Thymus (tissue), 11 donors: ENCODE measurements around the gene PTGDS. TPM values are rescaled to one million over a fixed set of nuclear protein-coding genes. Genes with fewer than 3 reads are reported as not detected.

Experiments used
- DNase-seq, 9 donors: peaks; one replicate each; pipeline ENCODE4 v3.0.0-alpha.2; 2013; ENCODE audit warnings: low spot score in 9 of 9, low read depth in 6 of 9, missing footprints in 1 of 9
- H3K27ac ChIP-seq, 2 donors: one replicate each; pipeline ENCODE4 v1.5.1; 2013; ENCODE audit warnings: control low read depth in 1 of 2, low read depth in 1 of 2, low read length in 1 of 2, mild to moderate bottlenecking in 1 of 2, moderate library complexity in 1 of 2
- H3K27me3 ChIP-seq, 2 donors: one replicate each; pipeline ENCODE4 v1.5.1; 2013; ENCODE audit warnings: low read length in 1 of 2; ENCODE audit not compliant: control insufficient read depth in 2 of 2, insufficient read depth in 1 of 2
- H3K36me3 ChIP-seq, 2 donors: one replicate each; pipeline ENCODE4 v1.5.1; 2013; ENCODE audit warnings: low read length in 1 of 2, mild to moderate bottlenecking in 1 of 2, moderate library complexity in 1 of 2; ENCODE audit not compliant: control insufficient read depth in 2 of 2, insufficient read depth in 2 of 2
- H3K4me1 ChIP-seq, 2 donors: one replicate each; pipeline ENCODE4 v1.5.1; 2013; ENCODE audit warnings: low read length in 2 of 2; ENCODE audit not compliant: control insufficient read depth in 2 of 2, insufficient read depth in 2 of 2
- H3K4me3 ChIP-seq, 2 donors: one replicate each; pipeline ENCODE4 v1.5.1; 2013; ENCODE audit warnings: low read length in 2 of 2, control low read depth in 1 of 2, mild to moderate bottlenecking in 1 of 2
- H3K9me3 ChIP-seq, 2 donors: one replicate each; pipeline ENCODE4 v1.5.1; 2013; ENCODE audit warnings: low read length in 1 of 2, mild to moderate bottlenecking in 1 of 2; ENCODE audit not compliant: control insufficient read depth in 2 of 2, insufficient read depth in 1 of 2
- WGBS: extraction: QIAGEN DNeasy Blood & Tissue Kit; methylation state at CpG from one replicate; pipeline ENCODE4 v1.1.7; 2013; 5-methylcytosine and 5-hydroxymethylcytosine counted together
- polyA plus RNA-seq: library from polyadenylated mRNA; stranded (reverse); fragments of 200-250 nt; gene quantifications from one replicate; pipeline ENCODE4 v1.2.3, GENCODE V29; 2013
- total RNA-seq: library from RNA; stranded (reverse); fragments of 120-200 nt; gene quantifications from one replicate; pipeline ENCODE4 v1.2.4, GENCODE V29; 2013
- donor health status: healthy.

The PTGDS gene
- total and polyA plus RNA-seq, 2 donors: 5.0 to 137 TPM

GRCh38 chr9:136988872-136989271, 11.6 kb downstream of the PTGDS start:
- 97% methylated on average over 4 of the region's 4 CpGs for WGBS
- no peak overlapping the region for H3K4me3 ChIP-seq
- H3K9me3 ChIP-seq: peaks cover 2 to 9% of the 10 kb centered on the region in 2 donors
- peaks cover 5% of the 10 kb centered on the region in 2 donors for H3K36me3 ChIP-seq
- no peak overlapping the region for H3K27ac ChIP-seq
- H3K27me3 ChIP-seq: peaks cover 42 to 77% of the 10 kb centered on the region in 2 donors
- H3K4me1 ChIP-seq: peaks cover 11 to 20% of the 10 kb centered on the region in 2 donors
- DNase-seq: no peak

- H3K27ac ChIP-seq: no peak overlapping the region
- H3K4me1 ChIP-seq: peaks cover 9 to 25% of the 10 kb centered on the region in 2 donors
- peaks cover 2 to 9% of the 10 kb centered on the region in 2 donors for H3K9me3 ChIP-seq
These were observed 13.1 kb downstream of the PTGDS start for GRCh38 chr9:136990242-136990911.

GRCh38 chr9:136991993-136992818, 14.9 kb downstream of the PTGDS start, which contains the start of gene PAXX:
Gene PAXX, plus strand, starts transcription at chr9:136992422. Its CDS starts 22 bp downstream, at chr9:136992444.
- 1% methylated on average over 92 of the region's 92 CpGs for WGBS
- Histone ChIP-seq H3K36me3 (peaks cover 8 to 16% of the 10 kb centered on the region in 2 donors), H3K4me3 (peak within 1 kb of the TSS; percentile 84 to 92), H3K9me3 (peaks cover 2 to 19% of the 10 kb centered on the region in 2 donors), H3K27ac (peak within 1 kb of the TSS; percentile 68 to 89), H3K4me1 (peaks cover 20 to 43% of the 10 kb centered on the region in 2 donors), H3K27me3 (peaks cover 19 to 75% of the 10 kb centered on the region in 2 donors)
- DNase-seq: peak; percentile 45 to 93 (median 81)

More at GRCh38 chr9:136990242-136990911, 13.1 kb downstream of the PTGDS start:
- no peak for DNase-seq
- H3K36me3 ChIP-seq: peaks cover 8 to 16% of the 10 kb centered on the region in 2 donors
- H3K27me3 ChIP-seq: peaks cover 27 to 75% of the 10 kb centered on the region in 2 donors
- H3K4me3 ChIP-seq: no peak overlapping the region
- 94% methylated on average over 10 of the region's 10 CpGs for whole genome bisulfite sequencing

GRCh38 chr9:136992819-136993369, 15.6 kb downstream of the PTGDS start:
- Histone ChIP-seq H3K36me3 (peaks cover 8 to 16% of the 10 kb centered on the region in 2 donors), H3K27me3 (peaks cover 22 to 75% of the 10 kb centered on the region in 2 donors), H3K4me1 (peaks cover 25 to 50% of the 10 kb centered on the region in 2 donors), H3K27ac (peak overlapping the region; percentile 68 to 89), H3K4me3 (peak overlapping the region; percentile 84 to 92), H3K9me3 (peaks cover 2 to 24% of the 10 kb centered on the region in 2 donors)
- DNase-seq: no peak
- 54% methylated on average over 18 of the region's 18 CpGs for WGBS

- 89% methylated on average over 54 of the region's 54 CpGs for WGBS
- Histone ChIP-seq H3K4me1 (peaks cover 25 to 57% of the 10 kb centered on the region in 2 donors), H3K9me3 (peaks cover 2 to 27% of the 10 kb centered on the region in 2 donors), H3K36me3 (peaks cover 8 to 16% of the 10 kb centered on the region in 2 donors), H3K27ac (no peak overlapping the region), H3K27me3 (peaks cover 24 to 74% of the 10 kb centered on the region in 2 donors), H3K4me3 (peak overlapping the region in 1 of 2 donors; percentile 92)
- DNase-seq: no peak
These were observed 17.0 kb downstream of the PTGDS start for GRCh38 chr9:136994180-136994887.

- H3K4me1 ChIP-seq: peaks cover 25 to 58% of the 10 kb centered on the region in 2 donors
- peaks cover 24 to 71% of the 10 kb centered on the region in 2 donors for H3K27me3 ChIP-seq
- H3K36me3 ChIP-seq: peaks cover 8 to 16% of the 10 kb centered on the region in 2 donors
- peaks cover 2 to 27% of the 10 kb centered on the region in 2 donors for H3K9me3 ChIP-seq
- H3K4me3 ChIP-seq: peak overlapping the region; percentile 1 to 58
- H3K27ac ChIP-seq: no peak overlapping the region
- no peak for DNase-seq
- 73% methylated on average over 40 of the region's 40 CpGs for WGBS
These were observed 17.6 kb downstream of the PTGDS start for GRCh38 chr9:136994888-136995230.

- Histone ChIP-seq H3K27ac (peak overlapping the region in 1 of 2 donors; percentile 27), H3K9me3 (peaks cover 2 to 27% of the 10 kb centered on the region in 2 donors), H3K4me1 (peaks cover 25 to 58% of the 10 kb centered on the region in 2 donors), H3K27me3 (peaks cover 23 to 66% of the 10 kb centered on the region in 2 donors), H3K36me3 (peaks cover 8 to 16% of the 10 kb centered on the region in 2 donors), H3K4me3 (peak overlapping the region; percentile 1 to 58)
- WGBS: 70% methylated on average over 30 of the region's 30 CpGs
- no peak for DNase-seq
These were observed 18.1 kb downstream of the PTGDS start for GRCh38 chr9:136995362-136995761.

- DNase-seq: no peak
These were observed 18.5 kb downstream of the PTGDS start for GRCh38 chr9:136995772-136996311.

More at GRCh38 chr9:136995772-136996311, 18.5 kb downstream of the PTGDS start:
- Histone ChIP-seq H3K36me3 (peaks cover 8 to 16% of the 10 kb centered on the region in 2 donors), H3K27ac (peak overlapping the region; percentile 53 to 57), H3K9me3 (peaks cover 0 to 22% of the 10 kb centered on the region in 2 donors), H3K4me1 (peaks cover 25 to 58% of the 10 kb centered on the region in 2 donors), H3K4me3 (peak overlapping the region; percentile 26 to 58), H3K27me3 (peaks cover 19 to 61% of the 10 kb centered on the region in 2 donors)
- 66% methylated on average over 12 of the region's 12 CpGs for WGBS
